GM12878 (cell line): ENCODE data around the gene PRM3. TPM values are rescaled to one million over a fixed set of nuclear protein-coding genes. Genes with fewer than 3 reads are reported as not detected.

Experiments used
- ATAC-seq: fragments of 200-7000 bp; cut with Tn5 transposase; 3 replicates; pipeline ENCODE4 v1.9.1; 2020; ENCODE audit warnings: mild to moderate bottlenecking, moderate library complexity
- BruUV-seq: library from RNA; stranded (reverse); fragments of 400-500 nt; replicated peaks from 2 replicates; lab custom pipeline; 2021; lab: Mats Ljungman, UMichigan
- CTCF ChIA-PET: fragments of 300-600 bp; sonication (Branson Sonifier 250); formaldehyde crosslinking; extraction: SDS; loops from one replicate; lab custom pipeline; 2021; ENCODE audit warnings: inconsistent platforms; lab: Yijun Ruan, JAX
- POLR2A ChIA-PET: fragments of 350-600 bp; formaldehyde crosslinking; extraction: SDS; loops from one replicate; lab custom pipeline; 2021; ENCODE audit warnings: inconsistent platforms; lab: Charles Lee
- RAD21 ChIA-PET: fragments of 300-600 bp; sonication (Branson Sonifier 250); formaldehyde crosslinking; loops from one replicate; lab custom pipeline; 2023; ENCODE audit warnings: antibody characterized with exemption; ENCODE audit not compliant: unreplicated experiment; lab: Charles Lee
- SMC1A ChIA-PET: fragments of 300-600 bp; sonication (Branson Sonifier 250); formaldehyde crosslinking; loops from one replicate; lab custom pipeline; 2023; ENCODE audit not compliant: unreplicated experiment, uncharacterized antibody; lab: Charles Lee
- DNase-seq: peaks from one replicate; pipeline ENCODE4 v3.0.0-alpha.2; 2011; ENCODE audit warnings: low read depth, low spot score
- FAIRE-seq: peaks from 3 replicates; lab custom pipeline; 2011; peaks lifted over from hg19 to GRCh38; lab: Jason Lieb, UNC
- H2AFZ ChIP-seq: 2 replicates; pipeline ENCODE4 v1.6.0; 2011; ENCODE audit warnings: low read depth, low read length, control low read depth; ENCODE audit not compliant: control insufficient read depth
- H3K27ac ChIP-seq: 2 replicates; pipeline ENCODE4 v1.5.1; 2011; ENCODE audit warnings: control low read depth; ENCODE audit not compliant: control insufficient read depth, insufficient read depth
- H3K27me3 ChIP-seq, 2 experiments: replicated peaks in 1 of 2; 2 replicates each; pipeline versions ENCODE4 v1.6.0 to v1.6.1; 2011; ENCODE audit warnings: low read length in 1 of 2; ENCODE audit not compliant: control insufficient read depth in 2 of 2, insufficient read depth in 2 of 2
- H3K36me3 ChIP-seq, 2 experiments: 2 replicates each; pipeline ENCODE4 v1.5.1; 2011; ENCODE audit warnings: low read length in 1 of 2; ENCODE audit not compliant: control insufficient read depth in 2 of 2, insufficient read depth in 2 of 2
- H3K4me1 ChIP-seq: 2 replicates; pipeline ENCODE4 v1.6.1; 2011; ENCODE audit warnings: mild to moderate bottlenecking, low read length, moderate library complexity, mixed read lengths; ENCODE audit not compliant: control insufficient read depth, insufficient read depth
- H3K4me2 ChIP-seq: 2 replicates; pipeline ENCODE4 v1.6.0; 2011; ENCODE audit warnings: control low read depth; ENCODE audit not compliant: control insufficient read depth, insufficient read depth
- H3K4me3 ChIP-seq: fragments of 200-600 bp; sonication (generic); 2 replicates; pipeline ENCODE4 v1.5.1; 2016
- H3K79me2 ChIP-seq: 2 replicates; pipeline ENCODE4 v1.6.0; 2011; ENCODE audit warnings: low read length; ENCODE audit not compliant: control insufficient read depth, insufficient read depth
- H3K9ac ChIP-seq: 2 replicates; pipeline ENCODE4 v1.8.0; 2011; ENCODE audit warnings: low read length, control low read depth, mixed read lengths; ENCODE audit not compliant: control insufficient read depth, insufficient read depth
- H3K9me3 ChIP-seq: replicated peaks from 3 replicates; pipeline ENCODE4 v1.5.1; 2011; ENCODE audit warnings: mild to moderate bottlenecking, low read length; ENCODE audit not compliant: control insufficient read depth, insufficient read depth
- H4K20me1 ChIP-seq: 2 replicates; pipeline ENCODE4 v1.6.0; 2011; ENCODE audit not compliant: control insufficient read depth, insufficient read depth
- BHLHE40 ChIP-seq, 2 experiments: fragments of 450-650 bp in 1 of 2; IDR thresholded peaks; 2 replicates each; pipeline ENCODE4 v1.6.1; 2011 to 2017; ENCODE audit warnings: low read depth in 2 of 2, borderline replicate concordance in 1 of 2, improper control_type of control experiment in 1 of 2, low read length in 1 of 2, mild to moderate bottlenecking in 1 of 2
- DPF2 ChIP-seq: fragments of 450-650 bp; IDR thresholded peaks from 2 replicates; pipeline ENCODE4 v1.6.1; 2017; ENCODE audit warnings: mild to moderate bottlenecking
- GATAD2B ChIP-seq: fragments of 450-650 bp; conservative IDR thresholded peaks from 2 replicates; pipeline ENCODE4 v1.6.1; 2017; ENCODE audit warnings: low read depth, mild to moderate bottlenecking, moderate library complexity
- IKZF1 ChIP-seq: fragments of 450-650 bp; conservative IDR thresholded peaks from 2 replicates; pipeline ENCODE4 v1.6.1; 2017; ENCODE audit warnings: antibody characterized with exemption, mild to moderate bottlenecking
- IKZF2 ChIP-seq, 2 experiments: fragments of 450-650 bp; IDR thresholded peaks; 2 replicates each; pipeline ENCODE4 v1.6.1; 2017; ENCODE audit warnings: mild to moderate bottlenecking in 2 of 2, moderate library complexity in 2 of 2
- MTA2 ChIP-seq: fragments of 450-650 bp; IDR thresholded peaks from 2 replicates; pipeline ENCODE4 v1.6.1; 2016; ENCODE audit warnings: low read depth, mild to moderate bottlenecking, moderate library complexity
- MYB ChIP-seq: fragments of 150-350 bp; IDR thresholded peaks from 2 replicates; pipeline ENCODE4 v1.6.1; 2014; ENCODE audit warnings: mild to moderate bottlenecking, low read depth, low read length, borderline replicate concordance
- NBN ChIP-seq: fragments of 450-650 bp; IDR thresholded peaks from 2 replicates; pipeline ENCODE4 v1.6.1; 2016
- PML ChIP-seq: IDR thresholded peaks from 2 replicates; pipeline ENCODE4 v1.6.1; 2012; ENCODE audit warnings: low read length, inconsistent platforms
- RCOR1 ChIP-seq: conservative IDR thresholded peaks from 2 replicates; pipeline ENCODE4 v1.6.1; 2012; ENCODE audit warnings: low read depth, low read length, improper control_type of control experiment
- SP1 ChIP-seq: IDR thresholded peaks from one replicate; pipeline ENCODE4 v1.6.1; 2011; ENCODE audit warnings: low read depth, low read length
- SREBF2 ChIP-seq: IDR thresholded peaks from 2 replicates; pipeline ENCODE4 v1.6.1; 2012; ENCODE audit warnings: mild to moderate bottlenecking, low read length
- SUZ12 ChIP-seq: fragments of 200-600 bp; sonication (generic); IDR thresholded peaks from one replicate; pipeline ENCODE4 v1.6.1; 2018; ENCODE audit warnings: antibody characterized with exemption, mild to moderate bottlenecking; ENCODE audit not compliant: unreplicated experiment
- ZNF217 ChIP-seq: fragments of 450-650 bp; IDR thresholded peaks from 2 replicates; pipeline ENCODE4 v1.6.1; 2017; ENCODE audit warnings: antibody characterized with exemption, mild to moderate bottlenecking
- ZNF274 ChIP-seq: IDR thresholded peaks from one replicate; pipeline ENCODE4 v1.8.0; 2011; ENCODE audit not compliant: insufficient read length, insufficient read depth
- WGBS: methylation state at CpG from one replicate; pipeline ENCODE4 v1.1.6; 2016; ENCODE audit warnings: low lambda C conversion rate; ENCODE audit not compliant: insufficient replicate concordance, insufficient coverage; ENCODE audit errors: missing lambda C conversion rate; 5-methylcytosine and 5-hydroxymethylcytosine counted together
- in situ Hi-C: fragments of 300-500 bp; cut with MboI; formaldehyde crosslinking; loops from 9 replicates; pipeline ENCODE4 v1.14.3; 2018; ENCODE audit warnings: mixed read lengths
- intact Hi-C: fragments of 100-400 bp; cut with micrococcal nuclease; formaldehyde crosslinking; loops from one replicate; pipeline ENCODE4 v1.14.2; 2022; ENCODE audit not compliant: unreplicated experiment
- polyA plus RNA-seq, 11 experiments: library from polyadenylated mRNA; depleted of rRNA in 4 of 11; unstranded in 6 of 11; stranded (reverse) in 5 of 11; fragments of >200 nt; fragmentation: Nextera tagmentation in 4 of 11; fragmentation: Illumina TruSeq in 1 of 11; extraction: Ambion mirVana in 4 of 11; extraction: Trizol in 1 of 11; gene quantifications; 1 replicate in 1 of 11; 2 replicates in 10 of 11; pipeline versions ENCODE4 v1.2.1 to v1.2.3, GENCODE V29; 2011 to 2016; ENCODE audit warnings: inconsistent platforms in 2 of 11, missing spikeins in 2 of 11, low read depth in 1 of 11
- total RNA-seq, 4 experiments: library from RNA; depleted of rRNA in 3 of 4; stranded (reverse); fragments of >200 nt in 3 of 4; fragmentation: Illumina TruSeq in 1 of 4; extraction: Trizol in 1 of 4; gene quantifications; 2 replicates each; pipeline versions ENCODE4 v1.2.1 to v1.2.3, GENCODE V29; 2013 to 2021
- TF ChIP-seq, protein P1 (sequence below): fragments of 450-650 bp; IDR thresholded peaks from 2 replicates; pipeline ENCODE4 v1.6.1; 2017; ENCODE audit warnings: low read depth, mild to moderate bottlenecking, moderate library complexity

The PRM3 gene
- total and polyA plus RNA-seq, 10 of the 15 experiments (the other 5 are each of a cell fraction or from before 2014, with no cell fraction given), result not detected

DNA sequence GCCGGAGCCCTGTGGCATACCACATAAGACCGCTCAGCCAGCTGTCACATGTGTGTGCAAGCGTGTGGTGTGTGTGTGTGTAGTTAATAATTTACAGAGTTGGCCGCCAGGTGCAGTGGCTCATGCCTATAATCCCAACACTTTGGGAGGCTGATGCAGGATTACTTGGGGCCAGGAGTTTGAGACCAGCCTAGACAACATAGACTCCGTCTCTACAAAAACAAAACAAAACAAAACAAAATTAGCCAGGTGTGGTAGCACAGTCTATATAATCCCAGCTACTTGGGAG, 37.8 kb downstream of the PRM3 start:
- H3K9ac ChIP-seq, result no peak overlapping the region
- FAIRE-seq, result no peak

More for the DNA sequence above, 37.8 kb downstream of the PRM3 start:
- no peak overlapping the region for H2AFZ ChIP-seq
- H3K27me3 ChIP-seq, result no peaks in the 10 kb centered on the region
- ChIA-PET SMC1A (interaction anchor here (0.7 to 2.0 kb wide), 9 partner anchors 9 to 551 kb away, joined by 3 to 12 read pairs (median 4); partner anchors contain the start of gene SOCS1), RAD21 (interaction anchor here (0.9 to 3.0 kb wide), 9 partner anchors 10 to 121 kb away, joined by 3 to 8 read pairs (median 3); no protein-coding TSS in a partner anchor), POLR2A (interaction anchor here (0.7 to 3.1 kb wide), 9 partner anchors 11 to 111 kb away, joined by 3 to 12 read pairs (median 6); partner anchors contain the start of gene SOCS1), CTCF (interaction anchor here (0.9 to 3.2 kb wide), 5 partner anchors 17 to 252 kb away, joined by 3 to 7 read pairs (median 5); partner anchors contain the start of gene SOCS1)
- intact Hi-C loops (no loop called here), in situ Hi-C loops (no loop called here)
- no peaks in the 10 kb centered on the region for H3K9me3 ChIP-seq
- no peak overlapping the region for H3K4me2 ChIP-seq
- TF ChIP-seq ZNF274 (no peak), IKZF2 (IDR thresholded peaks at IDR 0.05) (peak; percentile 71 to 80; a peak in 3 of 4 replicates), SREBF2 (no peak), GATAD2B (peak; percentile 34; the same call in 1 of the 2 replicates), MYB (no peak), IKZF1 (peak; percentile 80; the same call in 1 of the 2 replicates), ZNF217 (peak; percentile 2; the same call in 1 of the 2 replicates), BHLHE40 (IDR thresholded peaks at IDR 0.05; ENCODE audit: borderline replicate concordance in 1 of 2, low read depth in 2 of 2, low read length in 1 of 2) (peak; percentile 51 to 77; a peak in 3 of 4 replicates), RCOR1 (no peak), DPF2 (peak; percentile 60), PML (no peak), SP1 (no peak), SUZ12 (no peak), MTA2 (0 out of 2 replicates have a peak, but pooled peaks have one; percentile 47), NBN (0 out of 2 replicates have a peak, but pooled peaks have one; percentile 39)
- TF ChIP-seq, protein P1, sequence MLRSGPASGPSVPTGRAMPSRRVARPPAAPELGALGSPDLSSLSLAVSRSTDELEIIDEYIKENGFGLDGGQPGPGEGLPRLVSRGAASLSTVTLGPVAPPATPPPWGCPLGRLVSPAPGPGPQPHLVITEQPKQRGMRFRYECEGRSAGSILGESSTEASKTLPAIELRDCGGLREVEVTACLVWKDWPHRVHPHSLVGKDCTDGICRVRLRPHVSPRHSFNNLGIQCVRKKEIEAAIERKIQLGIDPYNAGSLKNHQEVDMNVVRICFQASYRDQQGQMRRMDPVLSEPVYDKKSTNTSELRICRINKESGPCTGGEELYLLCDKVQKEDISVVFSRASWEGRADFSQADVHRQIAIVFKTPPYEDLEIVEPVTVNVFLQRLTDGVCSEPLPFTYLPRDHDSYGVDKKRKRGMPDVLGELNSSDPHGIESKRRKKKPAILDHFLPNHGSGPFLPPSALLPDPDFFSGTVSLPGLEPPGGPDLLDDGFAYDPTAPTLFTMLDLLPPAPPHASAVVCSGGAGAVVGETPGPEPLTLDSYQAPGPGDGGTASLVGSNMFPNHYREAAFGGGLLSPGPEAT, result peak; percentile 44; the same call in 1 of the 2 replicates
- 81% methylated on average over 5 of the region's 5 CpGs for WGBS
- H4K20me1 ChIP-seq, result no peaks in the 10 kb centered on the region
- no peaks in the 10 kb centered on the region for H3K36me3 ChIP-seq
- DNase-seq, result no peak
- peak; percentile 12; the same call in 2 of the 3 replicates for ATAC-seq
- no TSS peak for BruUV-seq
- H3K79me2 ChIP-seq, result no peaks in the 10 kb centered on the region
- H3K27ac ChIP-seq, result no peak overlapping the region
- no peak overlapping the region for H3K4me3 ChIP-seq
- peaks cover 26% of the 10 kb centered on the region for H3K4me1 ChIP-seq
